ENCODE data around the gene AP1S2. TPM values are rescaled to one million over a fixed set of nuclear protein-coding genes. Genes with fewer than 3 reads are reported as not detected.
"Not testable (repeated sequence)": the region's sequence is repeated elsewhere in the genome, so short reads cannot be mapped to it uniquely, and the experiment has no call there.

AP1S2 gene
- total RNA-seq, 1 donor from 2014 or later, result 68.4 TPM

- H3K4me3 Mint-ChIP-seq (ENCODE audit: unreplicated experiment), result no peak overlapping the region
- H3K36me3 Mint-ChIP-seq (ENCODE audit: low read depth), result peaks cover 1% of the 10 kb centered on the region
- no peak overlapping the region for H3K27ac Mint-ChIP-seq (ENCODE audit: unreplicated experiment)
- no peak for TF ChIP-seq CTCF (IDR thresholded peaks at IDR 0.05)
- peaks cover 1% of the 10 kb centered on the region for H3K27me3 Mint-ChIP-seq (ENCODE audit: low read depth)
- no peaks in the 10 kb centered on the region for H3K9me3 Mint-ChIP-seq (ENCODE audit: low read depth)
- DNase-seq (ENCODE audit: low spot score), result no peak
- H3K4me1 Mint-ChIP-seq (ENCODE audit: low read depth), result peaks cover 2% of the 10 kb centered on the region
Observed at GRCh38 chrX:15888062-15888461, 33.4 kb upstream of the AP1S2 start.

GRCh38 chrX:15883540-15883863 lies 28.9 kb upstream of the AP1S2 start:
- Mint-ChIP-seq H3K36me3 (ENCODE audit: low read depth) (peaks cover 2% of the 10 kb centered on the region), H3K27ac (ENCODE audit: unreplicated experiment) (no peak overlapping the region), H3K9me3 (ENCODE audit: low read depth) (peaks cover 7% of the 10 kb centered on the region), H3K4me1 (ENCODE audit: low read depth) (peaks cover 5% of the 10 kb centered on the region), H3K27me3 (ENCODE audit: low read depth) (no peaks in the 10 kb centered on the region), H3K4me3 (ENCODE audit: unreplicated experiment) (no peak overlapping the region)
- TF ChIP-seq CTCF (IDR thresholded peaks at IDR 0.05), result no peak
- DNase-seq (ENCODE audit: low spot score), result no peak

- no peak overlapping the region for H3K4me3 Mint-ChIP-seq (ENCODE audit: unreplicated experiment)
- peaks cover 2% of the 10 kb centered on the region for H3K36me3 Mint-ChIP-seq (ENCODE audit: low read depth)
- no peak for DNase-seq (ENCODE audit: low spot score)
- H3K4me1 Mint-ChIP-seq (ENCODE audit: low read depth), result peaks cover 5% of the 10 kb centered on the region
- peaks cover 7% of the 10 kb centered on the region for H3K9me3 Mint-ChIP-seq (ENCODE audit: low read depth)
- no peak for TF ChIP-seq CTCF (IDR thresholded peaks at IDR 0.05)
- H3K27ac Mint-ChIP-seq (ENCODE audit: unreplicated experiment), result no peak overlapping the region
- H3K27me3 Mint-ChIP-seq (ENCODE audit: low read depth), result no peaks in the 10 kb centered on the region
Observed at GRCh38 chrX:15882704-15883539, 28.3 kb upstream of the AP1S2 start.

GRCh38 chrX:15881381-15881897 lies 26.8 kb upstream of the AP1S2 start:
- peaks cover 5% of the 10 kb centered on the region for H3K4me1 Mint-ChIP-seq (ENCODE audit: low read depth)
- no peak overlapping the region for H3K27ac Mint-ChIP-seq (ENCODE audit: unreplicated experiment)
- TF ChIP-seq CTCF (IDR thresholded peaks at IDR 0.05), result no peak
- H3K9me3 Mint-ChIP-seq (ENCODE audit: low read depth), result peaks cover 7% of the 10 kb centered on the region
- no peaks in the 10 kb centered on the region for H3K27me3 Mint-ChIP-seq (ENCODE audit: low read depth)
- no peak overlapping the region for H3K4me3 Mint-ChIP-seq (ENCODE audit: unreplicated experiment)
- peaks cover 2% of the 10 kb centered on the region for H3K36me3 Mint-ChIP-seq (ENCODE audit: low read depth)
- no peak for DNase-seq (ENCODE audit: low spot score)

GRCh38 chrX:15877914-15878313 lies 23.3 kb upstream of the AP1S2 start:
- not testable (repeated sequence) for H3K4me3 Mint-ChIP-seq (ENCODE audit: unreplicated experiment)

GRCh38 chrX:15877380-15877779 lies 22.8 kb upstream of the AP1S2 start:
- no peak overlapping the region for H3K4me3 Mint-ChIP-seq (ENCODE audit: unreplicated experiment)
- no peak for TF ChIP-seq CTCF (IDR thresholded peaks at IDR 0.05)
- DNase-seq (ENCODE audit: low spot score), result no peak
- H3K27ac Mint-ChIP-seq (ENCODE audit: unreplicated experiment), result no peak overlapping the region
- H3K9me3 Mint-ChIP-seq (ENCODE audit: low read depth), result peaks cover 7% of the 10 kb centered on the region
- H3K4me1 Mint-ChIP-seq (ENCODE audit: low read depth), result no peaks in the 10 kb centered on the region
- H3K27me3 Mint-ChIP-seq (ENCODE audit: low read depth), result no peaks in the 10 kb centered on the region
- peaks cover 2% of the 10 kb centered on the region for H3K36me3 Mint-ChIP-seq (ENCODE audit: low read depth)

More at GRCh38 chrX:15877914-15878313, 23.3 kb upstream of the AP1S2 start:
- not testable (repeated sequence) for H3K27me3 Mint-ChIP-seq (ENCODE audit: low read depth); H3K27ac Mint-ChIP-seq (ENCODE audit: unreplicated experiment); H3K9me3 Mint-ChIP-seq (ENCODE audit: low read depth); H3K36me3 Mint-ChIP-seq (ENCODE audit: low read depth); H3K4me1 Mint-ChIP-seq (ENCODE audit: low read depth); DNase-seq (ENCODE audit: low spot score)
